MM.1S (cell line): ENCODE data around the gene SLC38A3.

ENCODE experiments used
- DNase-seq: peaks from one replicate; pipeline ENCODE4 v3.0.0-alpha.2; 2015
- H2AFZ ChIP-seq: fragments of 300-600 bp; sonication (generic); 2 replicates; pipeline ENCODE4 v1.6.0; 2016; ENCODE audit warnings: antibody characterized with exemption, low read length
- H3F3A ChIP-seq: fragments of 300-600 bp; sonication (generic); 2 replicates; pipeline ENCODE4 v1.6.1; 2016; ENCODE audit warnings: mild to moderate bottlenecking, antibody characterized with exemption, low read length, moderate library complexity, mixed read lengths; ENCODE audit not compliant: insufficient read depth
- H3K27ac ChIP-seq: fragments of 300-600 bp; sonication (generic); 2 replicates; pipeline ENCODE4 v1.5.1; 2016; ENCODE audit warnings: mild to moderate bottlenecking, low read length
- H3K27me3 ChIP-seq: fragments of 300-600 bp; sonication (generic); replicated peaks from 2 replicates; pipeline ENCODE4 v1.6.0; 2016; ENCODE audit warnings: low read length; ENCODE audit not compliant: insufficient read depth
- H3K36me3 ChIP-seq: fragments of 300-600 bp; sonication (generic); replicated peaks from 2 replicates; pipeline ENCODE4 v1.6.1; 2016; ENCODE audit warnings: mild to moderate bottlenecking, low read length, mixed read lengths; ENCODE audit not compliant: insufficient read depth
- H3K4me1 ChIP-seq: fragments of 300-600 bp; sonication (generic); 2 replicates; pipeline ENCODE4 v1.6.1; 2016; ENCODE audit warnings: low read length, mixed read lengths
- H3K4me2 ChIP-seq: fragments of 300-600 bp; sonication (generic); 2 replicates; pipeline ENCODE4 v1.6.0; 2016; ENCODE audit warnings: low read depth, low read length
- H3K4me3 ChIP-seq: fragments of 300-600 bp; sonication (generic); 2 replicates; pipeline ENCODE4 v1.5.1; 2016; ENCODE audit warnings: low read length, mixed read lengths
- H3K79me2 ChIP-seq: fragments of 300-600 bp; sonication (generic); 2 replicates; pipeline ENCODE4 v1.6.1; 2016; ENCODE audit warnings: mixed run types, low read length, mixed read lengths
- H3K9ac ChIP-seq: fragments of 300-600 bp; sonication (generic); 2 replicates; pipeline ENCODE4 v1.6.1; 2016; ENCODE audit warnings: low read length, mixed read lengths
- H3K9me2 ChIP-seq: fragments of 300-600 bp; sonication (generic); replicated peaks from 2 replicates; pipeline ENCODE4 v1.6.1; 2016; ENCODE audit warnings: mild to moderate bottlenecking, low read length, mixed read lengths; ENCODE audit not compliant: insufficient read depth
- H3K9me3 ChIP-seq: fragments of 300-600 bp; sonication (generic); replicated peaks from 2 replicates; pipeline ENCODE4 v1.6.1; 2016; ENCODE audit warnings: mild to moderate bottlenecking, low read length, mixed read lengths; ENCODE audit not compliant: insufficient read depth
- H4K20me1 ChIP-seq: fragments of 300-600 bp; sonication (generic); 2 replicates; pipeline ENCODE4 v1.6.1; 2016; ENCODE audit warnings: mild to moderate bottlenecking, low read length, moderate library complexity, mixed read lengths; ENCODE audit not compliant: insufficient read depth
- CTCF ChIP-seq: fragments of 300-600 bp; sonication (generic); IDR thresholded peaks from 2 replicates; pipeline ENCODE4 v1.5.1; 2016; ENCODE audit warnings: antibody characterized with exemption, low read length, mixed read lengths
- EZH2 ChIP-seq: fragments of 300-600 bp; sonication (generic); optimal IDR thresholded peaks from 2 replicates; pipeline ENCODE3; 2017; ENCODE audit warnings: low read depth, mild to moderate bottlenecking, antibody characterized with exemption, low read length, mixed read lengths
- EZH2phosphoT487 ChIP-seq: fragments of 300-600 bp; sonication (generic); IDR thresholded peaks from 2 replicates; pipeline ENCODE4 v1.6.1; 2018; ENCODE audit warnings: antibody characterized with exemption, low read length

SLC38A3 gene

GRCh38 chr3:50229490-50229889 is 24.4 kb downstream of the SLC38A3 start:
- H3K27ac ChIP-seq = no peak overlapping the region
- H2AFZ ChIP-seq = no peak overlapping the region
- no peaks in the 10 kb centered on the region for H4K20me1 ChIP-seq
- H3K79me2 ChIP-seq = 0 out of 2 replicates have a peak, but pooled peaks cover 9% of the 10 kb centered on the region
- peaks cover 5% of the 10 kb centered on the region; the same call in 1 of the 2 replicates for H3F3A ChIP-seq
- TF ChIP-seq EZH2 (no peak), EZH2phosphoT487 (no peak), CTCF (no peak)
- H3K9me3 ChIP-seq = no peaks in the 10 kb centered on the region
- H3K36me3 ChIP-seq = no peaks in the 10 kb centered on the region
- peaks cover 10% of the 10 kb centered on the region for H3K27me3 ChIP-seq
- peaks cover 8% of the 10 kb centered on the region for H3K4me1 ChIP-seq
- DNase-seq = no peak
- no peak overlapping the region for H3K9ac ChIP-seq
- H3K4me3 ChIP-seq = no peak overlapping the region
- H3K4me2 ChIP-seq = no peak overlapping the region
- H3K9me2 ChIP-seq = no peaks in the 10 kb centered on the region

GRCh38 chr3:50230104-50230793 is 25.2 kb downstream of the SLC38A3 start:
- 0 out of 2 replicates have a peak, but pooled peaks cover 9% of the 10 kb centered on the region for H3K79me2 ChIP-seq
- H3K27me3 ChIP-seq = peaks cover 4% of the 10 kb centered on the region; the same call in 1 of the 2 replicates
- no peaks in the 10 kb centered on the region for H3K36me3 ChIP-seq
- no peak for DNase-seq
- H3K27ac ChIP-seq = no peak overlapping the region
- no peak overlapping the region for H3K4me2 ChIP-seq
- no peak for TF ChIP-seq EZH2phosphoT487
- no peaks in the 10 kb centered on the region for H3K9me3 ChIP-seq
- no peak overlapping the region for H3K4me3 ChIP-seq
- H3K4me1 ChIP-seq = peaks cover 8% of the 10 kb centered on the region
- no peak overlapping the region for H2AFZ ChIP-seq
- peaks cover 5% of the 10 kb centered on the region; the same call in 1 of the 2 replicates for H3F3A ChIP-seq
- no peaks in the 10 kb centered on the region for H4K20me1 ChIP-seq
- H3K9ac ChIP-seq = no peak overlapping the region
- no peaks in the 10 kb centered on the region for H3K9me2 ChIP-seq

- Histone ChIP-seq H3K4me1 (peaks cover 8% of the 10 kb centered on the region), H3K36me3 (no peaks in the 10 kb centered on the region)
These were observed 25.7 kb downstream of the SLC38A3 start for GRCh38 chr3:50230794-50231125.

More at GRCh38 chr3:50230794-50231125, 25.7 kb downstream of the SLC38A3 start:
- no peak for DNase-seq
- Histone ChIP-seq H3F3A (peaks cover 5% of the 10 kb centered on the region; the same call in 1 of the 2 replicates), H3K4me2 (no peak overlapping the region), H2AFZ (no peak overlapping the region), H4K20me1 (no peaks in the 10 kb centered on the region), H3K9ac (no peak overlapping the region), H3K27ac (no peak overlapping the region), H3K4me3 (no peak overlapping the region), H3K79me2 (0 out of 2 replicates have a peak, but pooled peaks cover 9% of the 10 kb centered on the region), H3K9me2 (no peaks in the 10 kb centered on the region), H3K9me3 (no peaks in the 10 kb centered on the region), H3K27me3 (no peaks in the 10 kb centered on the region)
- TF ChIP-seq EZH2 (no peak), EZH2phosphoT487 (no peak), CTCF (no peak)
